ENCODE data around the gene PRUNE2.
A peak's percentile ranks its signal among the peaks of the same experiment; 100 is the strongest.

The PRUNE2 gene

DNA sequence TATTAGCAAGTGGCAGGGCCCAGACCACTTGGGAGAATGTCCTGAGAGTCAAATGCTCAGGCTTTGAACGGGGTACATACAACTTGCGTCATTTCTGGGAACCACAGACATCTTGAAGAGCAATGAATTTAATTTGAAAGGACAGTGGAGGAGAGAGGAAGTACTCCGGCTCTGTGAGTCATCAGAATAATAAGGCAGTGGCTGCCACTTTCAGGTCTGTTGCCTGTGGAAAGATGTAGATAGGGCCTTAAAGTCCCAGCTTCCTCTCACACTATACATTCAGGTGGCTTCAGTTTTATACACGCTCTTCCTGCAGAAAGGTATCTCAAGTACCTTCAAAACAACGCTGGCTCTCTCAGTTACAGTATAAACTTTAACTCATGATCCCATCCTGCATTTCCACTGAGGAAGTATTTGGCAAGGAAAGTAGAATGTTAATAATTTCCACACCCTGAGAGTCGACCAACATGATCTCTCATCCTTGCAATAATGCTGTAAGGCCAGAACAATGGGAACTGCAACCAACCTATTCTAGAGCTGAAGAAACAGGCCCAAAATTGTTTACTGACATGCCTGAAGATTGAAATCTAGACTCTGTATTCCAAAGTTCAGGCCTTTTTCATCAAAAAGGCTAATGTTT lies 6.8 kb upstream of the PRUNE2 start:
- no peak overlapping the region for H3K4me3 ChIP-seq (ENCODE audit: low read length)
- peak; percentile 62 for DNase-seq (ENCODE audit: low read depth)
- TF ChIP-seq CTCF (conservative IDR thresholded peaks at IDR 0.05; ENCODE audit: low read depth, low read length) = no peak

DNA sequence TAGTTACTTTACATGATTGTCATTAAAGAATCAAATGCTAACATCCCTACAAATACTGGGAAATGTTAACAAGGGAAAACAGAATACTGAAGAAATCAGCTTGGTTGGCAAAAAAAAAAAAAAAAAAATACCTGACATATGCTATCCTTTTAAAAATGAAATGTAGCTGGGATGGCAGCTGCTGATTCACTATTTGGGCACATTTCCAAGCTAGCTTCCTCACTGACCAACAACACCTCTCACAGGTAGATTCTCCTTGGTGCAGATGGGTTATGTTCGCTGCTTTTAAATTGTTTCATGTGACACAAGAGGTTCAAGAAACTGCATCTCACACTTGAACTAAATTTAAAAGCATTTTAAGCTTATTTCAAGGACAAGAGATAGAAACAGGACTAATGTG lies 6.1 kb upstream of the PRUNE2 start:
- TF ChIP-seq CTCF (conservative IDR thresholded peaks at IDR 0.05; ENCODE audit: low read depth, low read length) = no peak
- no peak overlapping the region for H3K4me3 ChIP-seq (ENCODE audit: low read length)
- DNase-seq (ENCODE audit: low read depth) = no peak

DNA sequence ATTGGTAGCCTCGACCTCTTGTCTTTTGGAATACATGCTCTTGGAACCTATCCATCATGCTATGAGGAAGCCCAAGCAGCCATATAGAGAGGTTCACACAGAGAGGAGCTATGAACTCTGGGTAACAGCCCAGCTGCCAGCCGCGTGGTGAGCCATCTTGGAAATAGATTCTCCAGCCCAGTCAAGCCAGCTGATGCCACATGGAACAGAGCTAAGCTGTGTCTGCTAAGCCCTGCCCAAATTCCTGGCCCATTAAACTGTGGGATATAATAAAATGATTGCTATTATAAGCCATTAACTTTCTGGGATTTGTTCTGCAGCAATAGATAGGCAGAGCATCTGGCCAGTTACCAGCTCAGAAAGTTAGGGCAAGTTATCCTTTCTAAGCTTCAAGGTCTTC lies 4.9 kb upstream of the PRUNE2 start:
- DNase-seq (ENCODE audit: low read depth) = no peak
- no peak for TF ChIP-seq CTCF (conservative IDR thresholded peaks at IDR 0.05; ENCODE audit: low read depth, low read length)
- no peak overlapping the region for H3K4me3 ChIP-seq (ENCODE audit: low read length)

- H3K4me3 ChIP-seq (ENCODE audit: low read length) = no peak overlapping the region
- no peak for DNase-seq (ENCODE audit: low read depth)
- no peak for TF ChIP-seq CTCF (conservative IDR thresholded peaks at IDR 0.05; ENCODE audit: low read depth, low read length)
These were observed 697 bp upstream of the PRUNE2 start for GRCh38 chr9:76906647-76906975.

DNA sequence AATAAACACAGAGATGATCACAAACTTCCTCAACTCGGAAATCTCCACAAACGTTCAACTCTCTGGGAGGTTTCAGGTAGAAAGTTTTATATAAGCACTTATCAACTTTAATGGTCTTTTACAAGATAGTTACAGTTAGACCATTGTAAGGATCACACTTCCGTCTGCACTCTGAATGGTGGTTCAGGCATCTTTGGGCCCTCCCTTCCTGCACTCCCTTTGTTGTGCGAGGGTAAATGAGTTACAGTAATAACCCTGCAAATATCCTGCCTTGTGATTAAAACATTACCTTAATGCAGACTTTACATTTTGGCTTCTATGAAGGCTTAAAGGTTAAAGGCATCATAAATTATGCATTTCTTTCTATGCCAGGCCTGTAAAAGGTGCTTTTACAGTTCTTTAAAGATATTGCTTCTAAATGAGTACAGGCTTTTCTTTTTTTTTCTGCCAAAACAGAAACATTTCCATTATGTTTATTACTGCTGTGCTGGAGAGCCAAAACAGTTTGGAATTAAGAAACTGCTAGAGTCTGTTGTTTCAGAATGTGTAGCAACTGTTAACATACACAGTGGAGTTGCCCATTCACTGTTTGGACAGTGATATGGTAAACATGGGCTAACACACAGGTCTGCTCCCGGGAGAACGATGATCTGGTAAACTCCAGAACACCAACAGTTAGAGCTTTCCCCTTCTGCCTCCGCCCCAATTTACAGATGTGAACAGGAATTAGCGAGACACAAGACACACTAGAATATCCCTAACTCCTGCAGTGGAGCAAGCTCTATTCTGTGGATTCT lies 1.1 kb downstream of the PRUNE2 start:
- peak overlapping the region; percentile 43 for H3K4me3 ChIP-seq (ENCODE audit: low read length)
- no peak for TF ChIP-seq CTCF (conservative IDR thresholded peaks at IDR 0.05; ENCODE audit: low read depth, low read length)

DNA sequence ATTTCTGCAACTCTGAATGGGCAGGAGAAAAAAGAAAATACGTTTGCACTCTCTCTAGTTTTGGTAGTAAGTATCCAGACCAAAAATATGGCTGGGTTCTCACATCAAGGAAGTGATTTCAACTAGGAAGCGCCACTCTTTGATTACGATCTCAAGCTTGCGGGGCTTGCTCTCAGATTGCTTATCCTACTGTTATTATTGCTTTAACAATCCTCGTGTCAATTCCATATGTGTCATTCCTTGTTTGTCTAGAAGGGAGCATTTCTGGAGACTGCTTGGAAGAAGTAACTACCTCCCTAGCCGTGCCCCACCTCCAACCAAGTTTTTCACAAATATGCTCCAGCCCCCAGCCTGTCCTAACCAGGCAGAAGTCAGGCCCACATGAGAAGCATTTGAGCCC lies 3.5 kb downstream of the PRUNE2 start:
- DNase-seq (ENCODE audit: low read depth) = no peak
- no peak for TF ChIP-seq CTCF (conservative IDR thresholded peaks at IDR 0.05; ENCODE audit: low read depth, low read length)
- H3K4me3 ChIP-seq (ENCODE audit: low read length) = no peak overlapping the region

More for the DNA sequence above, 1.1 kb downstream of the PRUNE2 start:
- no peak for DNase-seq (ENCODE audit: low read depth)

DNA sequence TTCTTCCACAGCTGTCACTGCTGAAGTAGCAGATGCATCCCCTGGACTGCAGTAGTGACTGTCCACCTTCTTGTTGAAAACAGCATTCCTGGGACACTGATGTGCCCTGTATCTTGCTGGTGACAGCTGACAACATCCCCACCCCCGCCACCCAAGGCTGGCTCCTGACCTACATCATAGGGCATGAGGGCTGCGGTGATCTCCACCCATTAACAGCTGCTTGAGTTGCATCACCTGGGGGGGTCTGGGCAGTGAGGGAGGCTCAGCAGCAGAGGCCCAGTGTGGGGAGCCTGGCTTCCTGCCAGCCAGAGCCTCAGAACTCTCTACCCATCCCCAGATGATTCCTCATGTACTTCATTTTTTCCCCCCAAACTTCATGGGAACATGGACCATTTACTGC lies 4.1 kb downstream of the PRUNE2 start:
- TF ChIP-seq CTCF (conservative IDR thresholded peaks at IDR 0.05; ENCODE audit: low read depth, low read length) = no peak
- no peak for DNase-seq (ENCODE audit: low read depth)
- no peak overlapping the region for H3K4me3 ChIP-seq (ENCODE audit: low read length)

Data from retinal pigment epithelial cell (primary cell).